Measurements from ENCODE around the gene DCHS1.

GRCh38 chr11:6646071-6646470 is 9.5 kb downstream of the DCHS1 start:
- no peak for TF ChIP-seq ATF5 (CRISPR knock-in tag; IDR thresholded peaks at IDR 0.05; ENCODE audit: low read depth)
- no peak for TF ChIP-seq TCF7L2 (IDR thresholded peaks at IDR 0.05; ENCODE audit: low read depth, low read length)
- TF ChIP-seq KDM1A (CRISPR knock-in tag; IDR thresholded peaks at IDR 0.05), result no peak
- TF ChIP-seq, protein P1, sequence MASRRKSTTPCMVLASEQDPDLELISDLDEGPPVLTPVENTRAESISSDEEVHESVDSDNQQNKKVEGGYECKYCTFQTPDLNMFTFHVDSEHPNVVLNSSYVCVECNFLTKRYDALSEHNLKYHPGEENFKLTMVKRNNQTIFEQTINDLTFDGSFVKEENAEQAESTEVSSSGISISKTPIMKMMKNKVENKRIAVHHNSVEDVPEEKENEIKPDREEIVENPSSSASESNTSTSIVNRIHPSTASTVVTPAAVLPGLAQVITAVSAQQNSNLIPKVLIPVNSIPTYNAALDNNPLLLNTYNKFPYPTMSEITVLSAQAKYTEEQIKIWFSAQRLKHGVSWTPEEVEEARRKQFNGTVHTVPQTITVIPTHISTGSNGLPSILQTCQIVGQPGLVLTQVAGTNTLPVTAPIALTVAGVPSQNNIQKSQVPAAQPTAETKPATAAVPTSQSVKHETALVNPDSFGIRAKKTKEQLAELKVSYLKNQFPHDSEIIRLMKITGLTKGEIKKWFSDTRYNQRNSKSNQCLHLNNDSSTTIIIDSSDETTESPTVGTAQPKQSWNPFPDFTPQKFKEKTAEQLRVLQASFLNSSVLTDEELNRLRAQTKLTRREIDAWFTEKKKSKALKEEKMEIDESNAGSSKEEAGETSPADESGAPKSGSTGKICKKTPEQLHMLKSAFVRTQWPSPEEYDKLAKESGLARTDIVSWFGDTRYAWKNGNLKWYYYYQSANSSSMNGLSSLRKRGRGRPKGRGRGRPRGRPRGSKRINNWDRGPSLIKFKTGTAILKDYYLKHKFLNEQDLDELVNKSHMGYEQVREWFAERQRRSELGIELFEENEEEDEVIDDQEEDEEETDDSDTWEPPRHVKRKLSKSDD (CRISPR knock-in tag; IDR thresholded peaks at IDR 0.05; ENCODE audit: low read depth), result no peak
- TF ChIP-seq ZNF775 (CRISPR knock-in tag; IDR thresholded peaks at IDR 0.05; ENCODE audit: borderline replicate concordance), result no peak
